Kidney (tissue), 14 donors: ENCODE measurements around the gene AP1S3. TPM values are rescaled to one million over a fixed set of nuclear protein-coding genes. Genes with fewer than 3 reads are reported as not detected.

ENCODE experiments used
- DNase-seq, 5 donors: peaks; one replicate each; pipeline ENCODE4 v3.0.0-alpha.2; 2013 to 2020
- FAIRE-seq: peaks from 2 replicates; lab custom pipeline; 2012; peaks lifted over from hg19 to GRCh38; lab: Jason Lieb, UNC
- H3K27ac ChIP-seq, 2 donors: one replicate each; pipeline ENCODE4 v1.7.0; 2013; ENCODE audit warnings: low read depth in 2 of 2, low read length in 2 of 2, inconsistent platforms in 1 of 2
- H3K27me3 ChIP-seq: one replicate; pipeline ENCODE4 v1.7.1; 2013; ENCODE audit warnings: low read length, inconsistent platforms; ENCODE audit not compliant: control insufficient read depth, insufficient read depth
- H3K36me3 ChIP-seq, 3 donors: one replicate each; pipeline versions ENCODE4 v1.7.0 to v1.7.1; 2013; ENCODE audit warnings: low read length in 3 of 3, control low read depth in 1 of 3, inconsistent platforms in 1 of 3; ENCODE audit not compliant: insufficient read depth in 3 of 3, control insufficient read depth in 2 of 3
- H3K4me1 ChIP-seq, 3 donors: one replicate each; pipeline versions ENCODE4 v1.7.0 to v1.7.1; 2013; ENCODE audit warnings: low read length in 3 of 3, inconsistent platforms in 1 of 3, low read depth in 1 of 3; ENCODE audit not compliant: control insufficient read depth in 2 of 3, insufficient read depth in 2 of 3
- H3K4me3 ChIP-seq, 3 donors: one replicate each; pipeline versions ENCODE4 v1.7.0 to v1.8.1; 2013; ENCODE audit warnings: low read length in 3 of 3, control low read depth in 1 of 3, inconsistent platforms in 1 of 3
- H3K9ac ChIP-seq, 3 donors: one replicate each; pipeline versions ENCODE4 v1.7.0 to v1.7.1; 2013; ENCODE audit warnings: low read length in 3 of 3, control low read depth in 1 of 3, inconsistent platforms in 1 of 3
- H3K9me3 ChIP-seq, 3 donors: one replicate each; pipeline versions ENCODE4 v1.7.0 to v1.7.1; 2013; ENCODE audit warnings: low read length in 3 of 3, control low read depth in 1 of 3, inconsistent platforms in 1 of 3; ENCODE audit not compliant: control insufficient read depth in 2 of 3, insufficient read depth in 1 of 3
- intact Hi-C: fragments of 100-400 bp; cut with DNase I; formaldehyde crosslinking; loops from one replicate; pipeline ENCODE4 v1.11.1; 2022
- polyA plus RNA-seq: library from polyadenylated mRNA; stranded (reverse); fragments of 350-450 nt; fragmentation: Illumina TruSeq; extraction: RNeasy Lipid Tissue Mini Kit (QIAGEN cat#74804); gene quantifications from one replicate; pipeline ENCODE4 v1.2.3, GENCODE V29; 2014; ENCODE audit warnings: low read depth, low replicate concordance; ENCODE audit not compliant: insufficient read depth
- total RNA-seq: library from RNA; stranded (reverse); fragmentation: NEBNext Ultra II Directional; extraction: Animal tissue kit (Norgen Biotek cat#: 25700); gene quantifications from one replicate; pipeline ENCODE4 v1.2.1, GENCODE V29; 2021
- TF ChIP-seq, protein P1 (sequence below): IDR thresholded peaks from 3 replicates; pipeline ENCODE4 v1.5.1; 2012; ENCODE audit warnings: mild to moderate bottlenecking, moderate library complexity, borderline replicate concordance; ENCODE audit not compliant: insufficient read depth; ENCODE audit errors: extremely low read depth
- donor health status: control.
- donor health status: control.
- donor health status: control.
- donor health status: control.
- donor health status: control.
- donor health status: DM: yes; HTN: yes; CAD: no.
- donor health status: Normal renal cell carcinoma (clear cell type).

The AP1S3 gene
- total and polyA plus RNA-seq, 2 donors from 2014 or later, result 2.5 to 85.3 TPM

DNA sequence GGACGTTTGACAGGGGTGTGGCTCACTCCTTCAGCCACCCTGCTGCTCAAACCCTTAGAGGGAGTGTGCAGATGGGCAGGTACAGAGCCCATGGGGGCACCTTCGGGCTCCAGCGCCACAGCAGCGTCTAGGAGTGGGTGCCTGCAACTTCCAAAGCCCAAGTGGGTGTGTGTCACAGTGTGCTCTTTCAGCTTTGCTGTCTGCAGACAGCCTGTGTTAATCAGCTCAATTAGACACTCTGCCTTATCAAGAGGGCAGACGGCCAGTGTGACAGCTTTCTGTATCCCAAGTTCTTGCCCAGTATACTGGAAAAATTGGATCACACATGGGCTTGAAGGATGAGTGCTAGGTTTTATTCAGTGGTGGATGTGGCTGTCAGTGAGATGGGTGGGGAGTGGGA, 96.7 kb downstream of the AP1S3 start:
- TF ChIP-seq, protein P1, sequence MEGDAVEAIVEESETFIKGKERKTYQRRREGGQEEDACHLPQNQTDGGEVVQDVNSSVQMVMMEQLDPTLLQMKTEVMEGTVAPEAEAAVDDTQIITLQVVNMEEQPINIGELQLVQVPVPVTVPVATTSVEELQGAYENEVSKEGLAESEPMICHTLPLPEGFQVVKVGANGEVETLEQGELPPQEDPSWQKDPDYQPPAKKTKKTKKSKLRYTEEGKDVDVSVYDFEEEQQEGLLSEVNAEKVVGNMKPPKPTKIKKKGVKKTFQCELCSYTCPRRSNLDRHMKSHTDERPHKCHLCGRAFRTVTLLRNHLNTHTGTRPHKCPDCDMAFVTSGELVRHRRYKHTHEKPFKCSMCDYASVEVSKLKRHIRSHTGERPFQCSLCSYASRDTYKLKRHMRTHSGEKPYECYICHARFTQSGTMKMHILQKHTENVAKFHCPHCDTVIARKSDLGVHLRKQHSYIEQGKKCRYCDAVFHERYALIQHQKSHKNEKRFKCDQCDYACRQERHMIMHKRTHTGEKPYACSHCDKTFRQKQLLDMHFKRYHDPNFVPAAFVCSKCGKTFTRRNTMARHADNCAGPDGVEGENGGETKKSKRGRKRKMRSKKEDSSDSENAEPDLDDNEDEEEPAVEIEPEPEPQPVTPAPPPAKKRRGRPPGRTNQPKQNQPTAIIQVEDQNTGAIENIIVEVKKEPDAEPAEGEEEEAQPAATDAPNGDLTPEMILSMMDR, result no peak
- DNase-seq (no peak), FAIRE-seq (no peak)
- Histone ChIP-seq H3K4me3 (no peak overlapping the region), H3K9ac (no peak overlapping the region), H3K36me3 (no peaks in the 10 kb centered on the region), H3K4me1 (no peaks in the 10 kb centered on the region), H3K27me3 (no peaks in the 10 kb centered on the region), H3K9me3 (no peaks in the 10 kb centered on the region), H3K27ac (no peak overlapping the region)
- intact Hi-C loops, result no loop called here

DNA sequence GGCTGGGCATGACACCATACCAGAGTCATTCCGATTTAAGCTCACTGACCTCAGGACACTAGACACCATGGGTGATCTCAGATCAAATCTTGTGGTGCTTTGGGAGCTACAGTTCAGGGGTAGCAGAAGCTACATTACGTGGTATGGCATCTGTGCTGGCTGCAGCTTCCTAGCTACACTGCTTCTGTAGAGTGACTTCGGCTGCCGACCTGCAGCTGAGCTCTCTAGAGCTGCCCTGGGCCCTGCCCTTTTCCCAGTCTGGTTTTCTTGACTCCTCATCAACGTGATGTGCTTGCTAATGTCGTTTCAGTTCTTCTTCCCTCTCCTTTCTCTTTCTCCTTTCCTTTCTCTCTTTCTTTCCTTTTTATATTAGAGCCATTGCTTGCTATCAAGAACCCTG, 100.2 kb downstream of the AP1S3 start:
- Histone ChIP-seq H3K27me3 (no peaks in the 10 kb centered on the region), H3K27ac (no peak overlapping the region), H3K36me3 (no peaks in the 10 kb centered on the region), H3K9ac (no peak overlapping the region), H3K4me1 (no peaks in the 10 kb centered on the region), H3K9me3 (peaks cover 0 to 3% (median 0%) of the 10 kb centered on the region in 3 donors), H3K4me3 (no peak overlapping the region)
- DNase-seq, result no peak
- FAIRE-seq, result no peak
- intact Hi-C loops, result no loop called here
- TF ChIP-seq, protein P1, result no peak

DNA sequence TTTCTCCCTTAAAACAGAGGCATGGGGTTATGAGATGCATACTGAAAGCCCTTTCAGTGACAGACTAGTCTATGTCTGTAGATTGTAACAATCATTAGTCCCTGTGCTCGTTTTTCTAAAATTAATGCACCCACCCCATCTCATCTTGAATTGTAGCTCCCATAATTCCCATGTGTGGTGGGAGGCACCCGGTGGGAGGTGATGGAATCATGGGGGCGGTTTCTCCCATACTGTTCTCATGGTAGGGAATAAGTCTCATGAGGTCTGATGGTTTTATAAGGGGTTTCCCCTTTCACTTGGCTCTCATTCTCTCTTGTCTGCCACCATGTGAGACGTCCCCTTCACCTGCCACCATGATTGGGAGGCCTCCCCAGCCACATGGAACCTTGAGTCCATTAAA, 100.9 kb downstream of the AP1S3 start:
- Histone ChIP-seq H3K9ac (no peak overlapping the region), H3K9me3 (peaks cover 0 to 3% (median 0%) of the 10 kb centered on the region in 3 donors), H3K36me3 (no peaks in the 10 kb centered on the region), H3K27ac (no peak overlapping the region), H3K4me3 (no peak overlapping the region), H3K27me3 (no peaks in the 10 kb centered on the region), H3K4me1 (no peaks in the 10 kb centered on the region)
- intact Hi-C loops, result no loop called here
- DNase-seq (no peak), FAIRE-seq (no peak)
- TF ChIP-seq, protein P1, result no peak

DNA sequence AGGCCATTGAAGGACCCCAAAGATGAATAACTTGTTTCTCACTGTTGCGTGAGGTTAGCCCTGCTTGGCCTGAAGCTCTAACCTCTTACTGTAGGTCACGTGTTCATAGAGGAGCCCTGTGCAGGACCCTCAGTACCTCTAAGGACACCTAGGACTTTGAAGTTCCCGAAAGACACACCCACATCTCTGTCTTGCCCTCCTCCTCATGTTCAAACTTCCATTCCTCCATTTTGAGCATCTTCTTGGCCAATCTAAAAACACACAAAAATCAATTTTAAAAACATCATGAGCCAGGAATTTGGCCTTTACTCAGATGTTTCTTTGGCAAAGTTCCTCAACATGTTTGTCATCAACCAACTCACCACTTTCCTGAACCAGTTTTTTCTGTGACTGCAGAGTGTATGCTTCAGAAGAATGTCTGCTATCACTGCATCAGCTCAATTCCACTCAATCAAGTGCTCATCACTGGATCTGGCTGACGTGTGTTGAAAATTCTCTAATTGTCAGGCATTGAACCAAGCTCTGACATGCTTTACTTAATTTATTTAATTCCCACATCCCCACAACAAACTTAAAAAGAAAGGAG, 101.6 kb downstream of the AP1S3 start:
- DNase-seq (no peak), FAIRE-seq (no peak)
- no peak overlapping the region for H3K27ac ChIP-seq
- TF ChIP-seq, protein P1, result no peak
- intact Hi-C loops, result no loop called here
- H3K4me1 ChIP-seq, result no peaks in the 10 kb centered on the region
- no peaks in the 10 kb centered on the region for H3K36me3 ChIP-seq
- H3K9ac ChIP-seq, result no peak overlapping the region
- no peak overlapping the region for H3K4me3 ChIP-seq
- H3K27me3 ChIP-seq, result no peaks in the 10 kb centered on the region
- H3K9me3 ChIP-seq, result peaks cover 0 to 3% (median 0%) of the 10 kb centered on the region in 3 donors
